HepG2 (cell line): ENCODE data around the gene IL3RA. TPM values are rescaled to one million over a fixed set of nuclear protein-coding genes. Genes with fewer than 3 reads are reported as not detected.
A peak's percentile ranks its signal among the peaks of the same experiment; 100 is the strongest.

ENCODE experiments used
- ATAC-seq: fragments of 200-7000 bp; cut with Tn5 transposase; 3 replicates; pipeline ENCODE4 v1.9.1; 2020; ENCODE audit warnings: mild to moderate bottlenecking, moderate library complexity
- BruUV-seq: library from RNA; stranded (reverse); fragments of 400-500 nt; replicated peaks from 2 replicates; lab custom pipeline; 2021; lab: Mats Ljungman, UMichigan
- CTCF ChIA-PET: fragments of 300-600 bp; formaldehyde crosslinking; extraction: SDS; loops from one replicate; lab custom pipeline; 2021; ENCODE audit warnings: low total read pairs, inconsistent platforms, low intra/inter-chr PET ratio; lab: Yijun Ruan, JAX
- POLR2A ChIA-PET: fragments of 350-600 bp; sonication (Branson Sonifier 250); formaldehyde crosslinking; loops from one replicate; lab custom pipeline; 2020; ENCODE audit warnings: antibody characterized with exemption, inconsistent platforms; lab: Yijun Ruan, JAX
- DNase-seq: peaks from one replicate; pipeline ENCODE4 v3.0.0-alpha.2; 2015; ENCODE audit warnings: low spot score
- FAIRE-seq: peaks from 3 replicates; lab custom pipeline; 2011; peaks lifted over from hg19 to GRCh38; lab: Jason Lieb, UNC
- H2AFZ ChIP-seq: one replicate; pipeline ENCODE4 v1.6.1; 2011; ENCODE audit warnings: low read length, inconsistent platforms
- H3K27ac ChIP-seq: fragments of 300-600 bp; 3 replicates; pipeline ENCODE4 v1.8.0; 2011; ENCODE audit warnings: mixed run types, mild to moderate bottlenecking, mixed read lengths, low read length, inconsistent platforms; ENCODE audit not compliant: insufficient read depth; ENCODE audit errors: extremely low read length
- H3K27me3 ChIP-seq, 2 experiments: fragments of 200-600 bp in 1 of 2; 2 replicates in 1 of 2; 3 replicates in 1 of 2; pipeline versions ENCODE4 v1.6.0 to v1.8.0; 2011; ENCODE audit warnings: low read length in 2 of 2, mild to moderate bottlenecking in 2 of 2, moderate library complexity in 2 of 2, inconsistent platforms in 1 of 2; ENCODE audit not compliant: insufficient read depth in 2 of 2, control insufficient read depth in 1 of 2
- H3K36me3 ChIP-seq, 2 experiments: fragments of 200-600 bp in 1 of 2; replicated peaks in 1 of 2; 2 replicates in 1 of 2; 3 replicates in 1 of 2; pipeline versions ENCODE4 v1.5.1 to v1.8.0; 2011; ENCODE audit warnings: low read length in 2 of 2, inconsistent platforms in 1 of 2; ENCODE audit not compliant: insufficient read depth in 2 of 2, control insufficient read depth in 1 of 2
- H3K4me1 ChIP-seq: 2 replicates; pipeline ENCODE4 v1.5.1; 2012; ENCODE audit warnings: low read length, inconsistent platforms; ENCODE audit not compliant: insufficient read depth
- H3K4me2 ChIP-seq: 2 replicates; pipeline ENCODE4 v1.6.0; 2011; ENCODE audit warnings: low read depth, low read length, inconsistent platforms
- H3K4me3 ChIP-seq, 3 experiments: fragments of 200-600 bp in 1 of 3; sonication (generic), shearing (Covaris generic) in 1 of 3; replicated peaks in 1 of 3; 2 replicates each; pipeline ENCODE4 v1.5.1; 2011 to 2016; ENCODE audit warnings: low read length in 3 of 3, inconsistent platforms in 2 of 3, low read depth in 2 of 3, mild to moderate bottlenecking in 2 of 3, control low read depth in 1 of 3, mixed read lengths in 1 of 3; ENCODE audit not compliant: insufficient read depth in 1 of 3
- H3K79me2 ChIP-seq: one replicate; pipeline ENCODE4 v1.6.1; 2011; ENCODE audit warnings: low read length, inconsistent platforms; ENCODE audit not compliant: insufficient read depth
- H3K9ac ChIP-seq: 2 replicates; pipeline ENCODE4 v1.6.0; 2011; ENCODE audit warnings: mild to moderate bottlenecking, low read depth, low read length, inconsistent platforms; ENCODE audit not compliant: insufficient read depth
- H3K9me3 ChIP-seq: 2 replicates; pipeline ENCODE4 v1.5.1; 2012; ENCODE audit warnings: mild to moderate bottlenecking, low read length
- H4K20me1 ChIP-seq: 2 replicates; pipeline ENCODE4 v1.6.0; 2011; ENCODE audit warnings: inconsistent platforms, mild to moderate bottlenecking, low read length, moderate library complexity; ENCODE audit not compliant: insufficient read depth
- AGO2 ChIP-seq: fragments of 200-400 bp; formaldehyde crosslinking; optimal IDR thresholded peaks from 2 replicates; pipeline ENCODE3; 2017; ENCODE audit warnings: mild to moderate bottlenecking, low read depth, low read length, moderate library complexity
- CHD2 ChIP-seq: IDR thresholded peaks from 2 replicates; pipeline ENCODE4 v1.6.1; 2011; ENCODE audit warnings: low read depth, low read length, improper control_type of control experiment
- IKZF1 ChIP-seq: fragments of 450-650 bp; IDR thresholded peaks from 2 replicates; pipeline ENCODE4 v1.7.1; 2016
- MBD4 ChIP-seq: IDR thresholded peaks from 2 replicates; pipeline ENCODE4 v1.6.1; 2012; ENCODE audit warnings: low read length, inconsistent platforms, borderline replicate concordance
- POLR2A ChIP-seq, 2 experiments: IDR thresholded peaks; 2 replicates each; pipeline ENCODE4 v1.6.1; 2011; ENCODE audit warnings: low read depth in 2 of 2, low read length in 2 of 2, mild to moderate bottlenecking in 1 of 2, moderate library complexity in 1 of 2; ENCODE audit not compliant: insufficient read depth in 1 of 2
- POLR2AphosphoS2 ChIP-seq: IDR thresholded peaks from 2 replicates; pipeline ENCODE4 v1.6.1; 2011; ENCODE audit warnings: low read depth, low read length, improper control_type of control experiment
- POLR2AphosphoS5 ChIP-seq: IDR thresholded peaks from 2 replicates; pipeline ENCODE4 v1.6.1; 2012; ENCODE audit warnings: low read depth, low read length
- POLR2G ChIP-seq: fragments of 200-400 bp; formaldehyde crosslinking; IDR thresholded peaks from 2 replicates; pipeline ENCODE4 v1.6.1; 2018; ENCODE audit warnings: mild to moderate bottlenecking, low read depth, low read length, moderate library complexity
- RBFOX2 ChIP-seq: fragments of 200-400 bp; formaldehyde crosslinking; IDR thresholded peaks from 2 replicates; pipeline ENCODE4 v1.6.1; 2017; ENCODE audit warnings: low read depth, mild to moderate bottlenecking, low read length
- RBM22 ChIP-seq: fragments of 200-400 bp; formaldehyde crosslinking; optimal IDR thresholded peaks from 2 replicates; pipeline ENCODE3; 2017; ENCODE audit warnings: mild to moderate bottlenecking, low read length, moderate library complexity
- SKI ChIP-seq: fragments of 450-650 bp; IDR thresholded peaks from one replicate; pipeline ENCODE4 v1.6.1; 2018; ENCODE audit warnings: mild to moderate bottlenecking; ENCODE audit not compliant: partially characterized antibody
- SMARCC2 ChIP-seq: fragments of 450-650 bp; IDR thresholded peaks from 2 replicates; pipeline ENCODE4 v1.6.1; 2017; ENCODE audit warnings: antibody characterized with exemption, mild to moderate bottlenecking
- SSRP1 ChIP-seq: IDR thresholded peaks from 2 replicates; pipeline ENCODE4 v1.6.1; 2016; ENCODE audit warnings: control low read depth
- USF2 ChIP-seq, 2 experiments: sonication (generic) in 1 of 2; formaldehyde crosslinking in 1 of 2; IDR thresholded peaks; 2 replicates each; pipeline versions ENCODE4 v1.5.1 to v1.6.1; 2011 to 2020; ENCODE audit warnings: borderline replicate concordance in 1 of 2, low read depth in 1 of 2, low read length in 1 of 2, mild to moderate bottlenecking in 1 of 2, missing genetic modification reagents in 1 of 2, moderate library complexity in 1 of 2
- ZNF260 ChIP-seq: sonication (generic); formaldehyde crosslinking; IDR thresholded peaks from 2 replicates; pipeline ENCODE4 v1.4.0; 2020; ENCODE audit warnings: missing genetic modification reagents, low read depth, mild to moderate bottlenecking, borderline replicate concordance
- WGBS: methylation state at CpG from one replicate; pipeline ENCODE4 v1.1.6; 2017; ENCODE audit warnings: low lambda C conversion rate; 5-methylcytosine and 5-hydroxymethylcytosine counted together
- in situ Hi-C: cut with HindIII; loops from 2 replicates; pipeline ENCODE4 v1.10.0; 2017; ENCODE audit warnings: low pct_unique_long_range_greater_than_20kb; ENCODE audit not compliant: extremely low pct_ligation_motif_present
- intact Hi-C: fragments of 100-400 bp; cut with micrococcal nuclease; formaldehyde crosslinking; loops from one replicate; pipeline ENCODE4 v1.10.0; 2022; ENCODE audit not compliant: unreplicated experiment
- polyA plus RNA-seq, 8 experiments: library from polyadenylated mRNA; depleted of rRNA in 3 of 8; stranded (reverse) in 7 of 8; unstranded in 1 of 8; fragments of >200 nt; fragmentation: Illumina TruSeq in 4 of 8; extraction: Trizol in 4 of 8; gene quantifications; 2 replicates each; pipeline versions ENCODE4 v1.2.1 to v1.2.3, GENCODE V29; 2011 to 2016; ENCODE audit warnings: low read depth in 4 of 8, missing spikeins in 1 of 8, mixed read lengths in 1 of 8; ENCODE audit not compliant: insufficient read depth in 1 of 8
- total RNA-seq, 5 experiments: library from RNA; depleted of rRNA; stranded (reverse); fragments of >200 nt; fragmentation: Illumina TruSeq; extraction: Trizol; gene quantifications; 2 replicates each; pipeline ENCODE4 v1.2.3, GENCODE V29; 2016; ENCODE audit warnings: low read depth in 1 of 5
- TF ChIP-seq, protein P1 (sequence below): IDR thresholded peaks from 2 replicates; pipeline ENCODE4 v1.6.1; 2016

The IL3RA gene
- total and polyA plus RNA-seq, 2 of the 13 experiments (the other 11 are each of a cell fraction or from before 2014, with no cell fraction given): not detected

DNA sequence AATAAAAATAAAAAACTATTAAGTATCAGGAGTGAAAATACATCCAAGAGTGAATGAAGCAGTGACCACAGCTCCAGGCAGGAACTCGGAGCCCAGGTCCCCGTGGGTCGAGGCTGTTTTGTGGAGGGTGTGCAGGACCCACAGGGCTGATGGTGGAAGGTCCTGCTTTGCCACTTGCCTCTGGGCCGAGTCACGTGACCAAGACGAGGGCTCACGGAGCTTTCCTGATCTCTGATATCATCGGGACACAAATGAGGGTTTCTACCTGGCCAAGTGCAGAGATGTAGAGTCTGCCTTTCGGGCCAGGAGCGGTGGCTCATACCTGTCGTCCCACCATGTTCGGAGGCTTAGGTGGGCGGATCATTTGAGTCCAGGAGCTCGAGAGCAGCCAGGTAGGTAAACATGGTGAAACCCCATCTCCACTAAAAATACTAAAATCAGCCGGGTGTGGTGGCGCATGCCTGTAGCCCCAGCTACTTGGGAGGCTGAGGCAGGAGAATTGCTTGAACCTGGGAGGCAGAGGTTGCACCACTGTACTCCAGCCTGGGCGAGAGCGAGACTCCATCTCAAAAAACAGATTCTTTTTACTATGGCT, 48.2 kb downstream of the IL3RA start:
- FAIRE-seq (no peak), DNase-seq (no peak), ATAC-seq (no peak)
- in situ Hi-C loops (no loop called here), intact Hi-C loops (no loop called here)
- no peak for TF ChIP-seq SMARCC2
- 0 out of 2 replicates have a peak, but pooled peaks have one; percentile 13 for TF ChIP-seq CHD2
- peak; percentile 58 for TF ChIP-seq RBFOX2
- TF ChIP-seq POLR2A (IDR thresholded peaks at IDR 0.05; ENCODE audit: insufficient read depth in 1 of 2, low read depth in 2 of 2, low read length in 2 of 2): peak in 1 of 2 experiments; percentile 67; a peak in 2 of 4 replicates
- peak; percentile 91 for TF ChIP-seq POLR2AphosphoS2
- peak; percentile 57 for TF ChIP-seq POLR2AphosphoS5
- 0 out of 2 replicates have a peak, but pooled peaks have one; percentile 11 for TF ChIP-seq USF2 (IDR thresholded peaks at IDR 0.05; ENCODE audit: low read depth, low read length)
- no peak for TF ChIP-seq USF2 (CRISPR knock-in tag; IDR thresholded peaks at IDR 0.05; ENCODE audit: borderline replicate concordance)
- TF ChIP-seq AGO2: peak; percentile 91
- TF ChIP-seq SSRP1 (CRISPR knock-in tag): peak; percentile 72; the same call in 1 of the 2 replicates
- TF ChIP-seq SKI: no peak
- TF ChIP-seq POLR2G: 0 out of 2 replicates have a peak, but pooled peaks have one; percentile 15
- TF ChIP-seq, protein P1, sequence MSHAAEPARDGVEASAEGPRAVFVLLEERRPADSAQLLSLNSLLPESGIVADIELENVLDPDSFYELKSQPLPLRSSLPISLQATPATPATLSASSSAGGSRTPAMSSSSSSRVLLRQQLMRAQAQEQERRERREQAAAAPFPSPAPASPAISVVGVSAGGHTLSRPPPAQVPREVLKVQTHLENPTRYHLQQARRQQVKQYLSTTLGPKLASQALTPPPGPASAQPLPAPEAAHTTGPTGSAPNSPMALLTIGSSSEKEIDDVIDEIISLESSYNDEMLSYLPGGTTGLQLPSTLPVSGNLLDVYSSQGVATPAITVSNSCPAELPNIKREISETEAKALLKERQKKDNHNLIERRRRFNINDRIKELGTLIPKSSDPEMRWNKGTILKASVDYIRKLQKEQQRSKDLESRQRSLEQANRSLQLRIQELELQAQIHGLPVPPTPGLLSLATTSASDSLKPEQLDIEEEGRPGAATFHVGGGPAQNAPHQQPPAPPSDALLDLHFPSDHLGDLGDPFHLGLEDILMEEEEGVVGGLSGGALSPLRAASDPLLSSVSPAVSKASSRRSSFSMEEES: no peak
- TF ChIP-seq RBM22: peak; percentile 79
- no peak for TF ChIP-seq ZNF260 (CRISPR knock-in tag)
- TF ChIP-seq IKZF1: no peak
- no peak for TF ChIP-seq MBD4
- WGBS: 98% methylated on average over 12 of the region's 18 CpGs
- H3K36me3 ChIP-seq: peaks cover 27 to 52% of the 10 kb centered on the region in 2 experiments
- no peak overlapping the region for H3K4me3 ChIP-seq
- H3K79me2 ChIP-seq: peaks cover 18% of the 10 kb centered on the region
- ChIA-PET POLR2A (no interaction called here), CTCF (no interaction called here)
- H3K27me3 ChIP-seq: no peaks in the 10 kb centered on the region
- no peaks in the 10 kb centered on the region for H3K9me3 ChIP-seq
- no peak overlapping the region for H3K4me2 ChIP-seq
- no TSS peak for BruUV-seq
- no peak overlapping the region for H3K9ac ChIP-seq
- no peak overlapping the region for H3K27ac ChIP-seq
- H2AFZ ChIP-seq: no peak overlapping the region
- peaks cover 59% of the 10 kb centered on the region for H4K20me1 ChIP-seq
- peaks cover 44% of the 10 kb centered on the region for H3K4me1 ChIP-seq
